KOPT-K1 (cell line): Measurements from ENCODE around the gene IL10RB.

Experiments used
- H3K27ac ChIP-seq: fragments of 200-600 bp; sonication (generic); 2 replicates; pipeline ENCODE4 v1.5.1; 2016; ENCODE audit warnings: antibody characterized with exemption, mild to moderate bottlenecking, low read depth, low read length; ENCODE audit not compliant: poor library complexity, severe bottlenecking
- H3K36me3 ChIP-seq: fragments of 200-600 bp; sonication (generic); 2 replicates; pipeline ENCODE4 v1.5.1; 2017; ENCODE audit warnings: antibody characterized with exemption, mild to moderate bottlenecking, low read length, moderate library complexity; ENCODE audit not compliant: insufficient read depth
- H3K9me3 ChIP-seq: fragments of 200-600 bp; sonication (generic); 2 replicates; pipeline ENCODE4 v1.5.1; 2017; ENCODE audit warnings: antibody characterized with exemption, low read length, mild to moderate bottlenecking; ENCODE audit not compliant: insufficient read depth, poor library complexity, severe bottlenecking

Gene IL10RB

DNA sequence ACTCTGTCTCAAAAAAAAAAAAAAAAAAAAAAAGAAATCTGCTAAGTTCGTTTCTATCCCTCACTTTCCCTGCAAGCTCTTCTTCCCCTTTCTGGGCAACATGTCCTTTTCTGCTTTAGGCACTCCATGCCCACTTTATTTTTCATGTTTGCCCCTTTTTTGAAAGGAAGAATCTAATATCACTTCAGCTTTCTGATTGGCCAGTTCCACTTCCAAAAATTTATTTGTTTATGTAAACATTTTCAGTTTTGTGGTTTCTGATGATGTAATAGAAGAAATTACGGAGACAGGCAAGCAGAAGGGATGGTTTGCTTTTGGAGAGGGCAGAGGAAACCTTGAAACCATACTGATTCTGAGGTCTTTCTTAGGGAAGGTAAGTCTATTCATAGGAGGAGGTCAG, 73.8 kb downstream of the IL10RB start:
- no peaks in the 10 kb centered on the region for H3K9me3 ChIP-seq
- H3K36me3 ChIP-seq, result peaks cover 81% of the 10 kb centered on the region

DNA sequence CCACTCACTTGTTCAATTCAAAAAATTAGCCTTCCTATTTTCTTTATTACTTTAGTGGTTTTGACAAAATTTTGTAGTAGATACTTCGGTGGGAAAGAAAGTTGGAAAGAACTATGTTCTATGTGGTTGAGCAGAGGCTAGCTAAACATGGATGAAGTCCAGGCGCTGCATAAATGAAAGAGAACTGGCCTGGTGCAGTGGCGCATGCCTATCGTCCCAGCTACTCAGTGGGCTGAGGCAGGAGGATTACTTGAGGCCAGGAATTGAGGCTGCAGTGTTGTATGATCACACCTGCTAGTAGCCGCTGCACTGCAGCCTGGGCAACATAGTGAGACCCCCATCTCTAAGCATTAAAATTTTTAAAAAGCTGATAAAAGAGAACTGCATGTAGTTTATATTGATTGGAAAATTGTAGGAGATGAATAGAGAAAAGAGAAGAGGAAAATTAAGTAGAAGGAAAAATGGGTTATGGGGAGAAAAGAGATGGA, 79.6 kb downstream of the IL10RB start:
- Histone ChIP-seq H3K9me3 (no peaks in the 10 kb centered on the region), H3K27ac (no peak overlapping the region), H3K36me3 (peaks cover 97% of the 10 kb centered on the region)

More for the DNA sequence above, 73.8 kb downstream of the IL10RB start:
- H3K27ac ChIP-seq, result no peak overlapping the region
